ENCODE data around the gene SHISAL2A. TPM values are rescaled to one million over a fixed set of nuclear protein-coding genes. Genes with fewer than 3 reads are reported as not detected.

The SHISAL2A gene
- total and polyA plus RNA-seq, 2 of the 13 experiments (the other 11 are each of a cell fraction or from before 2014, with no cell fraction given), result not detected

DNA sequence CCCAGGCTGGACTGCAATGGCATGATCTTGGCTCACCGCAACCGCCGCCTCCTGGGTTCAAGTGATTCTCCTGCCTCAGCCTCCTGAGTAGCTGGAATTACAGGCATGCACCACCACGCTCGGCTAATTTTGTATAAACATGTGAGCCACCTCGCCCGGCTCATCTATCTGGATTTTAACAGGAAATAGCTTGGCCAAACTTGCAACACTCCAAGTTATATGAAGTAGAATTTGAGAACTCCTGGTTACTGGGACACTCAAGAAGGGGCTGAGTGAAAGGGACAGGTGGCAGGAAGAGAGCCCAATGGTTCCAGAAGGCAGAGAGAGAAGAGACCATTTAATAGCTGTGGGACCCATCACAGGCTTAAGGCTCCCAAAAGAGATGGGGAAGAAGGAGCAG lies 33.7 kb upstream of the SHISAL2A start:
- Histone ChIP-seq H3K27ac (ENCODE audit: extremely low read length, insufficient read depth, low read length) (no peak overlapping the region), H3K4me1 (ENCODE audit: insufficient read depth, low read length) (peaks cover 30% of the 10 kb centered on the region), H4K20me1 (ENCODE audit: insufficient read depth, low read length) (no peaks in the 10 kb centered on the region), H2AFZ (ENCODE audit: low read length) (no peak overlapping the region), H3K79me2 (ENCODE audit: insufficient read depth, low read length) (no peaks in the 10 kb centered on the region), H3K9me3 (ENCODE audit: low read length) (no peaks in the 10 kb centered on the region), H3K9ac (ENCODE audit: insufficient read depth, low read depth, low read length) (no peak overlapping the region), H3K4me3 (replicated peaks in 1 of 3; ENCODE audit: insufficient read depth in 1 of 3, low read depth in 2 of 3, low read length in 3 of 3) (no peak overlapping the region), H3K4me2 (ENCODE audit: low read depth, low read length) (no peak overlapping the region), H3K27me3 (ENCODE audit: control insufficient read depth in 1 of 2, insufficient read depth in 2 of 2, low read length in 2 of 2) (no peaks in the 10 kb centered on the region), H3K36me3 (replicated peaks in 1 of 2; ENCODE audit: control insufficient read depth in 1 of 2, insufficient read depth in 2 of 2, low read length in 2 of 2) (no peaks in the 10 kb centered on the region)
- ATAC-seq, result no peak
- no TSS peak for BruUV-seq (replicated peaks)
- ChIA-PET POLR2A (no interaction called here), CTCF (ENCODE audit: low intra/inter-chr PET ratio, low total read pairs) (no interaction called here)
- no peak for FAIRE-seq
- TF ChIP-seq, protein P1, sequence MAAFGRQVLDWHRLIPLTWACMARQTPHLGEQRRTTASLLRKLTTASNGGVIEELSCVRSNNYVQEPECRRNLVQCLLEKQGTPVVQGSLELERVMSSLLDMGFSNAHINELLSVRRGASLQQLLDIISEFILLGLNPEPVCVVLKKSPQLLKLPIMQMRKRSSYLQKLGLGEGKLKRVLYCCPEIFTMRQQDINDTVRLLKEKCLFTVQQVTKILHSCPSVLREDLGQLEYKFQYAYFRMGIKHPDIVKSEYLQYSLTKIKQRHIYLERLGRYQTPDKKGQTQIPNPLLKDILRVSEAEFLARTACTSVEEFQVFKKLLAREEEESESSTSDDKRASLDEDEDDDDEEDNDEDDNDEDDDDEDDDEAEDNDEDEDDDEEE (CRISPR knock-in tag; IDR thresholded peaks at IDR 0.05), result no peak
- TF ChIP-seq, protein P2, sequence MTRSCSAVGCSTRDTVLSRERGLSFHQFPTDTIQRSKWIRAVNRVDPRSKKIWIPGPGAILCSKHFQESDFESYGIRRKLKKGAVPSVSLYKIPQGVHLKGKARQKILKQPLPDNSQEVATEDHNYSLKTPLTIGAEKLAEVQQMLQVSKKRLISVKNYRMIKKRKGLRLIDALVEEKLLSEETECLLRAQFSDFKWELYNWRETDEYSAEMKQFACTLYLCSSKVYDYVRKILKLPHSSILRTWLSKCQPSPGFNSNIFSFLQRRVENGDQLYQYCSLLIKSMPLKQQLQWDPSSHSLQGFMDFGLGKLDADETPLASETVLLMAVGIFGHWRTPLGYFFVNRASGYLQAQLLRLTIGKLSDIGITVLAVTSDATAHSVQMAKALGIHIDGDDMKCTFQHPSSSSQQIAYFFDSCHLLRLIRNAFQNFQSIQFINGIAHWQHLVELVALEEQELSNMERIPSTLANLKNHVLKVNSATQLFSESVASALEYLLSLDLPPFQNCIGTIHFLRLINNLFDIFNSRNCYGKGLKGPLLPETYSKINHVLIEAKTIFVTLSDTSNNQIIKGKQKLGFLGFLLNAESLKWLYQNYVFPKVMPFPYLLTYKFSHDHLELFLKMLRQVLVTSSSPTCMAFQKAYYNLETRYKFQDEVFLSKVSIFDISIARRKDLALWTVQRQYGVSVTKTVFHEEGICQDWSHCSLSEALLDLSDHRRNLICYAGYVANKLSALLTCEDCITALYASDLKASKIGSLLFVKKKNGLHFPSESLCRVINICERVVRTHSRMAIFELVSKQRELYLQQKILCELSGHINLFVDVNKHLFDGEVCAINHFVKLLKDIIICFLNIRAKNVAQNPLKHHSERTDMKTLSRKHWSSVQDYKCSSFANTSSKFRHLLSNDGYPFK (CRISPR knock-in tag; IDR thresholded peaks at IDR 0.05; ENCODE audit: borderline replicate concordance), result no peak
- TF ChIP-seq CCDC6 (CRISPR knock-in tag; IDR thresholded peaks at IDR 0.05) (no peak), SMARCC2 (IDR thresholded peaks at IDR 0.05) (no peak), PAF1 (CRISPR knock-in tag; IDR thresholded peaks at IDR 0.05) (no peak), IRF1 (CRISPR knock-in tag; IDR thresholded peaks at IDR 0.05; ENCODE audit: low read depth) (no peak), HNF1B (CRISPR knock-in tag; IDR thresholded peaks at IDR 0.05) (no peak), ZHX2 (IDR thresholded peaks at IDR 0.05; ENCODE audit: low read depth) (no peak), ZHX2 (CRISPR knock-in tag; IDR thresholded peaks at IDR 0.05; ENCODE audit: borderline replicate concordance) (no peak), GLI4 (CRISPR knock-in tag; IDR thresholded peaks at IDR 0.05; ENCODE audit: borderline replicate concordance) (no peak)
- WGBS (ENCODE audit: low lambda C conversion rate), result 72% methylated on average over 7 of the region's 7 CpGs
- intact Hi-C loops (cut with micrococcal nuclease; ENCODE audit: unreplicated experiment) (no loop called here), in situ Hi-C loops (cut with HindIII; ENCODE audit: extremely low pct_ligation_motif_present, low pct_unique_long_range_greater_than_20kb) (no loop called here)
- no peak for DNase-seq (ENCODE audit: low spot score)

Data from HepG2 (cell line).